Gastroesophageal sphincter (tissue), 4 donors: ENCODE data around the gene SLC10A1. TPM values are rescaled to one million over a fixed set of nuclear protein-coding genes. Genes with fewer than 3 reads are reported as not detected.

ENCODE experiments used
- ATAC-seq: fragments of 150-250 bp; one replicate; pipeline ENCODE4 v1.9.1; 2016; ENCODE audit warnings: mild to moderate bottlenecking, moderate library complexity
- H3K27ac ChIP-seq, 4 donors: fragments of 200-600 bp; sonication (generic) in 3 of 4; 1 replicate in 3 of 4; 2 replicates in 1 of 4; pipeline ENCODE4 v1.5.1; 2016 to 2019
- H3K27me3 ChIP-seq: fragments of 200-600 bp; sonication (generic); one replicate; pipeline ENCODE4 v1.5.1; 2019
- H3K36me3 ChIP-seq, 2 donors: fragments of 200-600 bp; sonication (generic); one replicate each; pipeline ENCODE4 v1.5.1; 2019; ENCODE audit warnings: control low read depth in 1 of 2
- H3K4me1 ChIP-seq, 3 donors: fragments of 200-600 bp; sonication (generic); 1 replicate in 2 of 3; 2 replicates in 1 of 3; pipeline ENCODE4 v1.5.1; 2016 to 2019; ENCODE audit warnings: control low read depth in 2 of 3
- H3K4me3 ChIP-seq, 2 donors: fragments of 200-600 bp; sonication (generic); one replicate each; pipeline ENCODE4 v1.5.1; 2019; ENCODE audit warnings: mild to moderate bottlenecking in 1 of 2, moderate library complexity in 1 of 2
- H3K9me3 ChIP-seq, 3 donors: fragments of 200-600 bp; sonication (generic); one replicate each; pipeline ENCODE4 v1.5.1; 2017 to 2019; ENCODE audit warnings: control low read depth in 2 of 3
- CTCF ChIP-seq, 4 experiments: fragments of 200-600 bp in 2 of 4; fragments of 450-650 bp in 2 of 4; sonication (generic) in 1 of 4; IDR thresholded peaks; one replicate each; pipeline ENCODE4 v1.5.1; 2017 to 2019; ENCODE audit warnings: antibody characterized with exemption in 4 of 4, mild to moderate bottlenecking in 2 of 4, moderate library complexity in 2 of 4
- EP300 ChIP-seq: sonication (generic); formaldehyde crosslinking; IDR thresholded peaks from one replicate; pipeline ENCODE4 v1.6.1; 2017; ENCODE audit warnings: antibody characterized with exemption, mild to moderate bottlenecking
- POLR2A ChIP-seq, 2 donors: fragments of 450-650 bp; IDR thresholded peaks; one replicate each; pipeline ENCODE4 v1.6.1; 2017; ENCODE audit warnings: antibody characterized with exemption in 2 of 2, mild to moderate bottlenecking in 2 of 2, moderate library complexity in 1 of 2
- POLR2AphosphoS5 ChIP-seq: sonication (generic); formaldehyde crosslinking; IDR thresholded peaks from one replicate; pipeline ENCODE4 v1.6.1; 2017; ENCODE audit warnings: antibody characterized with exemption
- WGBS, 2 donors: methylation state at CpG; one replicate each; pipeline ENCODE4 v1.1.5; 2018; ENCODE audit warnings: low coverage in 1 of 2; 5-methylcytosine and 5-hydroxymethylcytosine counted together
- total RNA-seq, 4 donors: library from RNA; depleted of rRNA; stranded (reverse); fragments of >200 nt; gene quantifications; one replicate each; pipeline ENCODE4 v1.1.0, GENCODE V29; 2016

SLC10A1 gene
- total RNA-seq, 4 donors from 2014 or later, result not detected

GRCh38 chr14:69773571-69774276, 23.3 kb downstream of the SLC10A1 start:
- H3K4me3 ChIP-seq, result no peak overlapping the region
- TF ChIP-seq POLR2AphosphoS5 (no peak), EP300 (no peak), POLR2A (IDR thresholded peaks at IDR 0.05) (no peak), CTCF (IDR thresholded peaks at IDR 0.05) (no peak)
- H3K27me3 ChIP-seq, result no peaks in the 10 kb centered on the region
- H3K4me1 ChIP-seq, result peaks cover 9 to 89% (median 10%) of the 10 kb centered on the region in 3 donors
- no peak overlapping the region for H3K27ac ChIP-seq
- 76 to 86% methylated on average over 2 to 6 of the region's 7 CpGs for WGBS, 2 donors
- ATAC-seq, result no peak
- H3K36me3 ChIP-seq, result peaks cover 14 to 96% of the 10 kb centered on the region in 2 donors
- no peaks in the 10 kb centered on the region for H3K9me3 ChIP-seq

- Histone ChIP-seq H3K27me3 (no peaks in the 10 kb centered on the region), H3K27ac (no peak overlapping the region), H3K36me3 (peaks cover 20 to 92% of the 10 kb centered on the region in 2 donors), H3K9me3 (no peaks in the 10 kb centered on the region), H3K4me3 (no peak overlapping the region), H3K4me1 (peaks cover 14 to 86% (median 15%) of the 10 kb centered on the region in 3 donors)
- ATAC-seq, result no peak
- 80% methylated on average over 6 to 8 of the region's 11 CpGs for WGBS, 2 donors
- TF ChIP-seq POLR2A (IDR thresholded peaks at IDR 0.05), result no peak
- TF ChIP-seq POLR2AphosphoS5, result no peak
- TF ChIP-seq EP300, result no peak
- no peak for TF ChIP-seq CTCF (IDR thresholded peaks at IDR 0.05)
These were observed 24.7 kb downstream of the SLC10A1 start for GRCh38 chr14:69772082-69773017.

- Histone ChIP-seq H3K4me3 (no peak overlapping the region), H3K27me3 (no peaks in the 10 kb centered on the region), H3K27ac (no peak overlapping the region), H3K4me1 (peaks cover 15 to 81% (median 17%) of the 10 kb centered on the region in 3 donors), H3K36me3 (peaks cover 20 to 82% of the 10 kb centered on the region in 2 donors), H3K9me3 (no peaks in the 10 kb centered on the region)
- ATAC-seq, result no peak
- no peak for TF ChIP-seq CTCF (IDR thresholded peaks at IDR 0.05)
- TF ChIP-seq EP300, result no peak
- TF ChIP-seq POLR2A (IDR thresholded peaks at IDR 0.05), result no peak
- no peak for TF ChIP-seq POLR2AphosphoS5
- WGBS, 2 donors, result 83 to 92% methylated on average over 9 to 16 of the region's 16 CpGs
These were observed 25.9 kb downstream of the SLC10A1 start for GRCh38 chr14:69771136-69771535.

GRCh38 chr14:69770559-69770958, 26.5 kb downstream of the SLC10A1 start:
- Histone ChIP-seq H3K4me3 (no peak overlapping the region), H3K27ac (no peak overlapping the region), H3K36me3 (peaks cover 20 to 76% of the 10 kb centered on the region in 2 donors), H3K27me3 (no peaks in the 10 kb centered on the region), H3K9me3 (no peaks in the 10 kb centered on the region), H3K4me1 (peaks cover 15 to 81% (median 19%) of the 10 kb centered on the region in 3 donors)
- no peak for ATAC-seq
- TF ChIP-seq POLR2A (IDR thresholded peaks at IDR 0.05), result no peak
- TF ChIP-seq CTCF (IDR thresholded peaks at IDR 0.05), result no peak
- no peak for TF ChIP-seq EP300
- TF ChIP-seq POLR2AphosphoS5, result no peak
- WGBS, 2 donors, result 65 to 78% methylated on average over 3 of the region's 3 CpGs
